ENCODE data around the gene AKTIP.

DNA sequence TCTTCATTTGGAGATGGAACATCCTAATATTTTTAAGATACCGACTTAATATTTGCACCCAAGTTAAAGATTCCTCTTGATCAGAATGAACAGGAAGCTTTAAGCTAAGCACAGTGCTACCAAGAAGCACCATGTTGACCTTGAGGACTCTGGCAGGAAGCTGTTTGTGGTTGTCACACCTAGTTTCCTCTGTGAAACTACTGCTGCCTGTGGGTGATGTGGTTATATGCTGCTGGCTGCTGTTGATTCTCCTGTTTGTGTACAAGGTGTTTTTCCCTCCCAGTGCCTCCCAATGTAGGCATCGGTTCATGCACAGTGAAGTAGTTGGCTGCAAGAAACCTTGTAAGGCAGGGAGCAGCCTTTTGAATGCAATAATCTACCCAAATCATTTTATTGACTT lies 45.3 kb downstream of the AKTIP start:
- TF ChIP-seq CTCF (IDR thresholded peaks at IDR 0.05), result no peak
- no peak for TF ChIP-seq POLR2AphosphoS5 (IDR thresholded peaks at IDR 0.05)
- TF ChIP-seq POLR2A (IDR thresholded peaks at IDR 0.05), result no peak

Measured in suprapubic skin (tissue), 4 donors.